Small intestine (tissue), 7 donors: Measurements from ENCODE around the gene OR51D1. TPM values are rescaled to one million over a fixed set of nuclear protein-coding genes. Genes with fewer than 3 reads are reported as not detected.

Experiments used
- DNase-seq, 2 donors: peaks; one replicate each; pipeline versions ENCODE4 v3.0.0 to v3.0.0-alpha.2; 2013
- FAIRE-seq: peaks from 2 replicates; lab custom pipeline; 2012; peaks lifted over from hg19 to GRCh38; lab: Jason Lieb, UNC
- H3K27ac ChIP-seq, 3 donors: one replicate each; pipeline ENCODE4 v1.5.1; 2013; ENCODE audit warnings: low read length in 2 of 3, mild to moderate bottlenecking in 2 of 3, control low read depth in 1 of 3, inconsistent platforms in 1 of 3, low read depth in 1 of 3, moderate library complexity in 1 of 3
- H3K27me3 ChIP-seq, 3 donors: one replicate each; pipeline ENCODE4 v1.6.1; 2013; ENCODE audit warnings: low read length in 3 of 3, inconsistent platforms in 1 of 3; ENCODE audit not compliant: control insufficient read depth in 3 of 3, insufficient read depth in 3 of 3
- H3K36me3 ChIP-seq, 3 donors: one replicate each; pipeline ENCODE4 v1.6.1; 2013; ENCODE audit warnings: low read length in 3 of 3, inconsistent platforms in 1 of 3, low read depth in 1 of 3, mild to moderate bottlenecking in 1 of 3, moderate library complexity in 1 of 3; ENCODE audit not compliant: control insufficient read depth in 3 of 3, insufficient read depth in 2 of 3
- H3K4me1 ChIP-seq, 3 donors: one replicate each; pipeline ENCODE4 v1.6.1; 2013; ENCODE audit warnings: low read length in 2 of 3, inconsistent platforms in 1 of 3, low read depth in 1 of 3, mild to moderate bottlenecking in 1 of 3, moderate library complexity in 1 of 3; ENCODE audit not compliant: control insufficient read depth in 3 of 3, insufficient read depth in 2 of 3
- H3K4me3 ChIP-seq, 3 donors: one replicate each; pipeline ENCODE4 v1.5.1; 2013; ENCODE audit warnings: low read length in 3 of 3, control low read depth in 1 of 3, inconsistent platforms in 1 of 3, low read depth in 1 of 3, mild to moderate bottlenecking in 1 of 3, moderate library complexity in 1 of 3
- H3K9me3 ChIP-seq, 2 donors: one replicate each; pipeline ENCODE4 v1.6.1; 2013; ENCODE audit warnings: low read depth in 1 of 2, low read length in 1 of 2; ENCODE audit not compliant: control insufficient read depth in 2 of 2, insufficient read depth in 1 of 2
- WGBS, 3 donors: extraction: QIAGEN DNeasy Blood & Tissue Kit; methylation state at CpG; one replicate each; pipeline ENCODE4 v1.1.7; 2013; 5-methylcytosine and 5-hydroxymethylcytosine counted together
- polyA plus RNA-seq, 4 donors: library from polyadenylated mRNA; stranded (reverse) in 3 of 4; unstranded in 1 of 4; fragments of 200-250 nt in 3 of 4; fragments of 120-200 nt in 1 of 4; gene quantifications; one replicate each; pipeline versions ENCODE4 v1.2.1 to v1.2.3, GENCODE V29; 2013
- donor health status: healthy with polysubstance abuse.
- donor health status: control.
- donor health status: control.
- donor health status: Bipolar disorder and iron deficiency.
- donor health status: healthy.

The OR51D1 gene
- polyA plus RNA-seq, 4 donors: not detected

DNA sequence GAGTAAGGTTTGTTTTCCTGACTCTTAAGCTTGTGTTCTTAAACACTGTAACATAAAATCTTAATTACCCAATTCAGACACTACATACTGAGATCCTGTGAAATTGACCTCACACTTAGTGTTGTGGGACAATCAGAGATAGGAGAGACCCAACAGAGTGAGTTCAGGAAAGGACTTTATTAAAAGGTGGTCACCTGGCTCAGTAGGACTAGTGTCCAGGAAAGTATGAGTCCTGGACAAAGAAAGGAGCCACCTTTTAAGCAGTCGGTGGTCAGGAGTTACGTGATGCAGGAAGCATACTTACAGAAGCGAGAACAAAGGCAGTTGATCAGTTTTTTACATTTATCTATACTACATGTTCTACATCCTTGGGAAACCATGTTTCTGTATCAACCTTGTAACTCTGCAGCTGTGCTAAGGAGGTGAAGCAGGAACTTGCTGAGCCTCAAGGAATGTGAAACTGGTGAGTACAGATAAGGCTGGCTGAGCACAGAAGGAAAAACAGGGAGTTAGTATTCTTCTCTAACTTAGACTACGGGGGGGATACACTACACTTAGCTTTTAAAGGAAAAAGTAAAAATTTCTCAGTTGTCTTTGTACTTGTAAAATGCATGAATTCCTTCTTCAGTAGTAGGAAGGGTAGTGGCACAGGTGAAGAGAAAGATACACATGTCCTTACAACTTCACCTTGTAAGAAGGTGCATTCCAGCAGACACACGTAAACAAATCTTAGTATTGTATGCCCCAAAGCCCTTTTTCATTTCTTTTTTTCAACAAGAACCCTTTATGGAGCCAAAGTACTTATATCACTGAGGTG, 21.6 kb downstream of the OR51D1 start:
- FAIRE-seq: no peak
- Histone ChIP-seq H3K27ac (no peak overlapping the region), H3K4me3 (no peak overlapping the region), H3K36me3 (no peaks in the 10 kb centered on the region), H3K27me3 (peaks cover 0 to 2% (median 0%) of the 10 kb centered on the region in 3 donors), H3K9me3 (no peaks in the 10 kb centered on the region), H3K4me1 (no peaks in the 10 kb centered on the region)
- 48 to 66% (median 58%) methylated on average over 5 of the region's 5 CpGs for WGBS, 3 donors
- DNase-seq: no peak

DNA sequence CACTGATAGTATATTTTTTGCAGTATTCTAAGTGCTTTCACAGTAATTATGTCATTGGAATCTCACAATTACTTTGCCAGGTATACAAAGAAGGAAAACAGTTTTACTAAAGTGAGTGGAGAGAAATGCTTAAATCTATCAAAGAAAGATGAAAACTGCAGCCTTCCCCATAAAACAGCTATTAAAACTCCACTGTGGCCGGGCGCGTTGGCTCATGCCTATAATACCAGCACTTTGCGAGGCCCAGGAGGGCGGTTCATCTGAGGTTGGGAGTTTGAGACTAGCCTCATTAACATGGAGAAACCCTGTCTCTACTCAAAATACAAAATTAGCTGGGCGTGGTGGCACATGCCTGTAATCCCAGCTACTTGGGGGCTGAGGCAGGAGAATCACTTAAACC, 25.6 kb downstream of the OR51D1 start:
- no peaks in the 10 kb centered on the region for H3K9me3 ChIP-seq
- H3K27me3 ChIP-seq: peaks cover 0 to 3% (median 2%) of the 10 kb centered on the region in 3 donors
- no peaks in the 10 kb centered on the region for H3K4me1 ChIP-seq
- no peak overlapping the region for H3K27ac ChIP-seq
- 83 to 92% (median 84%) methylated on average over 6 of the region's 6 CpGs for WGBS, 3 donors
- FAIRE-seq (no peak), DNase-seq (no peak)
- no peaks in the 10 kb centered on the region for H3K36me3 ChIP-seq
- no peak overlapping the region for H3K4me3 ChIP-seq

DNA sequence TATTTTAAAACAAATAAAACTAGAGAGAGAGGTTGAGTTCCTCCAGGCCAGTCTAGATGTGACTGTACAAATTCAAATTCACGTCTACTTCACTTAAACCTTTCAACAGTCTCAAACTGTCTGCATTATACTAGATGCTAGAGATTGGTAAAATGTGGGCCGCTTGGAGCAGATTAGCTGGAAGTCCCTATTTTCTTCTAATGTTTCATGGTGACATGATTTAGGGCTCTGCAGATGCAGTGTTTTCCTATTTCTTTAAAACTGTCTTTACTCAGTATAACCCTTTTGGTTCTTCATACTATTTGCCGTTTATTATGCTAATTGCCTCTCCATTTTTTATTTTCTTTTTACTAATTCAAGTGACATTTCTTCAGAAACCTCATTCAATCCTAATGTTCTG, 26.9 kb downstream of the OR51D1 start:
- Histone ChIP-seq H3K27me3 (peaks cover 0 to 3% (median 2%) of the 10 kb centered on the region in 3 donors), H3K27ac (no peak overlapping the region), H3K4me1 (no peaks in the 10 kb centered on the region), H3K9me3 (no peaks in the 10 kb centered on the region), H3K36me3 (no peaks in the 10 kb centered on the region), H3K4me3 (no peak overlapping the region)
- no peak for FAIRE-seq
- 82 to 89% (median 83%) methylated on average over 3 of the region's 3 CpGs for WGBS, 3 donors
- DNase-seq: no peak

DNA sequence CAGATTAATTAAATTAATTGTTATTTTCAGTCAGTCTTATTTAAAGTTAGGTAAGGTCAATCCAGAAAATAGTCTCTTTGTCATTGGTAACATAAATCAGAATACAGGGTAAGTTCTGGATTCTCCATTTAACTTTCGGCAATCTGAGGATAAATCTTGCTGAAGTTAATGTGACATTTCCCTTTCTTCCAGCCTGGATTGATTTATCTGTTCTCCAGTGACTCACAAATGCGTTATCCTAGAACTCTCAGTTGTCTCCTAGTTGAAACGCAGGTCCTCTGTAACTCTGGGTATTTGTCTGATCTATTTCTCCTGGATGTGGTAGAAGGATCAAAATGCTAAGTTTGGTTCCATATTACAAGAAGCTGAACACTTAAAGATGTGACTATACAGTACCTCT, 27.5 kb downstream of the OR51D1 start:
- WGBS, 3 donors: 66 to 78% (median 75%) methylated on average over 3 of the region's 3 CpGs
- Histone ChIP-seq H3K27me3 (peaks cover 0 to 3% (median 2%) of the 10 kb centered on the region in 3 donors), H3K9me3 (no peaks in the 10 kb centered on the region), H3K4me3 (no peak overlapping the region), H3K4me1 (no peaks in the 10 kb centered on the region), H3K36me3 (no peaks in the 10 kb centered on the region), H3K27ac (no peak overlapping the region)
- DNase-seq (no peak), FAIRE-seq (no peak)

DNA sequence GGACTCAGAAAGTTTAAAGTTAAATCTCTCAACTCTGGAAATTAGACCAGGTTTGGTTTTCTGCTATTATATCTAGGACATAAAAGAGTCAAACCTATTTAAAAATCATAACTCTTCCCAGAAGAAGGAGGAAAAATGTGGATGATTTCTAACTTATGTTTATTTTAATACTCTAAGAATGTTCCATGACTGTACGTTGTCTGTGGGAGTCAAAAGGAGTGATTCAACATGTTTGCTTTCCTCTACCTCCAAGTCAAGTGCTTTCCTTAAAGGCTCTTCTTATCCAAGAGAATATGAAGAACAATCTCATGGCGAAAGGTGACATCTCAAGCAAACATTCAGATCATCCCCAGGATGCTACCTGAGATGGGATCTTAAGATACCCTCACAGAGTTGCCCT, 28.1 kb downstream of the OR51D1 start:
- no peaks in the 10 kb centered on the region for H3K4me1 ChIP-seq
- peaks cover 0 to 3% (median 2%) of the 10 kb centered on the region in 3 donors for H3K27me3 ChIP-seq
- no peak overlapping the region for H3K4me3 ChIP-seq
- WGBS, 3 donors: 70 to 76% (median 73%) methylated on average over 2 of the region's 2 CpGs
- H3K27ac ChIP-seq: no peak overlapping the region
- no peaks in the 10 kb centered on the region for H3K9me3 ChIP-seq
- no peaks in the 10 kb centered on the region for H3K36me3 ChIP-seq
- FAIRE-seq (no peak), DNase-seq (no peak)

DNA sequence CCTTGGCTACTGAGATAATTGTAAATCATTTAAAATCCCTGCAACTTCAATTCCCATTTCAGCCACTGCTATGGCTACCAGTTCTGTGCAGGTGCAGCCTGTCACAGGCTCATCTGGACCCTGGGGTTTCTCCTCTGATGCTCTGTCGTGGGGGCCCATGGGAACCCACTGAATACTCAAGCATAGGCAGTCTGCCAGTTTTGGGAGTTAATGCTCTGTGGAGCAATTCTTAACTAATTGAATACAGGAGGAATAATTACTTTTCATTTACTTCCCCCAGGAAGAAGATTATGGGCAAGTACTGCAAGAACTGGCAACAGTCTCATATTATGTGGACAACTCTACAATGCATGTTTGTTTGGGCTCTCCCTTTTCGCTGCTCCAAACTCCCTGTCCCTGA, 34.5 kb downstream of the OR51D1 start:
- DNase-seq (no peak), FAIRE-seq (no peak)
- Histone ChIP-seq H3K27ac (no peak overlapping the region), H3K9me3 (no peaks in the 10 kb centered on the region), H3K36me3 (no peaks in the 10 kb centered on the region), H3K4me1 (no peaks in the 10 kb centered on the region), H3K27me3 (no peaks in the 10 kb centered on the region), H3K4me3 (no peak overlapping the region)
- 73 to 83% (median 78%) methylated on average over 2 of the region's 2 CpGs for WGBS, 3 donors

DNA sequence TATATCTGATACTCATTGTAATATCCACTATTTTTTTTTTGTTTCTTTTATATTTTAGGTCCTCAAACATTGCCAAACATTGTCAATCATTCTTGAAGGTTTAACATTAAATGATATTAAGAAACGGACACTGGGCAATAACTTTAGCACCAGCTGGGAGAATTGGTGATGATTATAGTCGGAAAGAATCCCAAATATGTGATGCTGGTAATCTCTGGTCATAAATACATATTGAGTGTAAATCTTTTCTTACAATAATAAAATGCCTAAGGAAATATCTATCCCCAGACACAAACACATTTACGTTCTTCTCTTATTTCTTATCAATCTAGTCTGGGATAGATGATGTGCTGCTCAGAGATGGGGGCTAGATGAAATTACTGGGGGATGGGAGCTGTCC, 35.2 kb downstream of the OR51D1 start:
- no peaks in the 10 kb centered on the region for H3K4me1 ChIP-seq
- no peak overlapping the region for H3K4me3 ChIP-seq
- H3K27ac ChIP-seq: no peak overlapping the region
- DNase-seq (no peak), FAIRE-seq (no peak)
- no peaks in the 10 kb centered on the region for H3K36me3 ChIP-seq
- H3K27me3 ChIP-seq: no peaks in the 10 kb centered on the region
- H3K9me3 ChIP-seq: no peaks in the 10 kb centered on the region
- 31 to 44% (median 40%) methylated on average over 3 of the region's 3 CpGs for WGBS, 3 donors

DNA sequence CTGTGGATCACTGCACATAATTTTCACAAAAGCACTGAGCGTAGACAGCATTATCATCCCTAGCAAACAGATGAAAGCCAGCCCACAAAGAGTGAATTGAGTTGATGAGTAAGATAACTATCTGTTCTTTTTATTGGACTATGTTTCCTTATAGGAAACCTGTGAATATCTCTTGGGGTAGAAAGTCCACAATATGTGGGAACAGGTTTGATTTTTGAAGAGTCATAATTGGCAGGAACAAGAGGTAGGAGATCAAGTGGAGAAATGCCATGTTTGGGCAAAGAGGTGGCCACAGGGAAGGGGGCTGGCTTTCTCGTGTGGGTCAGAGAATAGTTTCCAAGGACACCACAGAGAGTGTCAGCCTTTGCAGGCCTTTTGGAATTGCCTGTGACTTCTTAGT, 36.5 kb downstream of the OR51D1 start:
- Histone ChIP-seq H3K9me3 (no peaks in the 10 kb centered on the region), H3K27me3 (no peaks in the 10 kb centered on the region), H3K27ac (no peak overlapping the region), H3K36me3 (no peaks in the 10 kb centered on the region), H3K4me3 (no peak overlapping the region), H3K4me1 (no peaks in the 10 kb centered on the region)
- WGBS, 3 donors: 44 to 65% (median 51%) methylated on average over 2 of the region's 2 CpGs
- no peak for DNase-seq
- FAIRE-seq: no peak

DNA sequence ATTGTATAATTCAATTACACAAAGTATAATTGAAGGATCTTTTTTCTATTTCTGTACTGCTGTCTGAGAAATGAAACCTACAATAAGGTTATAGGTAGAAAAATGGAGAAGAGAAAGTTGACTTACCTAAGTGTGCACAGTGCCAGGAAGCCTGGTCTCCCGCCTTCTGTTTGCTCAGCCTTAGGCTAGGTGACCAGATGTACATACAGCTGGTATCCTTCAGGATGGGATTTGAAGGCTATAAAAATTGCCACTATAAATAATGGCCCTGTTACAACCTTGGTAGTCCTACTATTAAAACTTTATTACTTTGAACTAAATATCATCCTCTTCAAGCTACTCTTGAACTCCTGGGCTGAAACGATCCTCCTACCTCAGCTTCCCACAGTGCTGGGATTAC, 40.7 kb downstream of the OR51D1 start:
- Histone ChIP-seq H3K27me3 (no peaks in the 10 kb centered on the region), H3K27ac (no peak overlapping the region), H3K4me1 (no peaks in the 10 kb centered on the region), H3K36me3 (no peaks in the 10 kb centered on the region), H3K4me3 (no peak overlapping the region), H3K9me3 (no peaks in the 10 kb centered on the region)
- DNase-seq (peak in 1 of 2 donors; percentile 5), FAIRE-seq (no peak)
- 41 to 79% (median 57%) methylated on average over 2 of the region's 2 CpGs for WGBS, 3 donors
